HEK293T (cell line): ENCODE data around the gene TPI1.

ENCODE experiments used
- BHLHE40 ChIP-seq: fragments of 450-650 bp; IDR thresholded peaks from 2 replicates; pipeline ENCODE4 v1.6.1; 2016; ENCODE audit warnings: mild to moderate bottlenecking, moderate library complexity, borderline replicate concordance
- SUZ12 ChIP-seq: fragments of 450-650 bp; IDR thresholded peaks from 2 replicates; pipeline ENCODE4 v1.6.1; 2016; ENCODE audit warnings: mild to moderate bottlenecking
- TF ChIP-seq, protein P1 (sequence below): fragments of 450-650 bp; IDR thresholded peaks from 2 replicates; pipeline ENCODE4 v1.6.1; 2016

DNA sequence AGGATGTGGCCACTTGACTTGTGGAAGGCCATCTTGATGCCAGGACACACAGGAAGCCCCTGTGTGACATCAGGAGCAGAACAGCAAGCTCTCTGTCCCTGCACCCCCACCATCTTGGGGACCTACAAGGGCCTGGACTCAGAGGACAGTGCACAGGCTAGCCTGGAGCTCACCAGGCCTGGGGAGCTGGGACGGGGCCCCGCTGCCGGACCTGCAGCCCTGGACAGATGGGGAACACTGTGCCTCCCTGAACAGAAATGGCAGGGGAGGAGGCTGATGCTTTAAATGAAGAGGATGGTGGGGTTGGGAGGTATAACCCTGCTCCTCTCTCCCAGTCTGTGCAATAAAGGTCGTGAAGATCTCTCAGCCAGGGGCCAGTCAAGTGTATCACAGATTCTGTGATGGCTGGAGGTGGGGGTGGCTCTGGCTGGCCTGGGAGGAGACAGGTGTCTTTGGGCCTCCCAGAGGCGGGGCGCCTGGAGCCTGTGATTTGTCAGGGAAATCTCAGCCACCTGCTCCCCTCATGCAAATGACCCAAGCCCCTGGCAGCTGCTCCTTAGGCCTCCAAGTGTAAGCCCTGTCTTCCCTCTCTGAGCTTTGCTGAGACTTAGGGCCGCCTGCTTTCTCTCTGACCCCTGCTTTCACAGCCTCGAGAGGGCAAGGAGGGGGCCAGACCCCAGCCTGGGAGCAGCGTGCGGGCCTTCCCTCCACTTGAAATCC lies 27.7 kb upstream of the TPI1 start:
- TF ChIP-seq, protein P1, sequence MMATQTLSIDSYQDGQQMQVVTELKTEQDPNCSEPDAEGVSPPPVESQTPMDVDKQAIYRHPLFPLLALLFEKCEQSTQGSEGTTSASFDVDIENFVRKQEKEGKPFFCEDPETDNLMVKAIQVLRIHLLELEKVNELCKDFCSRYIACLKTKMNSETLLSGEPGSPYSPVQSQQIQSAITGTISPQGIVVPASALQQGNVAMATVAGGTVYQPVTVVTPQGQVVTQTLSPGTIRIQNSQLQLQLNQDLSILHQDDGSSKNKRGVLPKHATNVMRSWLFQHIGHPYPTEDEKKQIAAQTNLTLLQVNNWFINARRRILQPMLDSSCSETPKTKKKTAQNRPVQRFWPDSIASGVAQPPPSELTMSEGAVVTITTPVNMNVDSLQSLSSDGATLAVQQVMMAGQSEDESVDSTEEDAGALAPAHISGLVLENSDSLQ = no peak
- TF ChIP-seq SUZ12 (no peak), BHLHE40 (no peak)
